Measurements from ENCODE around the gene NODAL.

- TF ChIP-seq CTCF (IDR thresholded peaks at IDR 0.05) (no peak), POLR2A (IDR thresholded peaks at IDR 0.05) (no peak)
Observed at GRCh38 chr10:70418229-70418628, 23.3 kb downstream of the NODAL start.
